HT-29 (cell line): ENCODE data around the gene CLCNKB. TPM values are rescaled to one million over a fixed set of nuclear protein-coding genes. Genes with fewer than 3 reads are reported as not detected.
"Not testable (repeated sequence)": the region's sequence is repeated elsewhere in the genome, so short reads cannot be mapped to it uniquely, and the experiment has no call there.

Experiments
- DNase-seq: peaks from one replicate; pipeline ENCODE4 v3.0.0-alpha.2; 2015; ENCODE audit warnings: low spot score
- total RNA-seq: library from RNA; depleted of rRNA; stranded (reverse); fragments of >200 nt; shearing (Covaris generic); gene quantifications from 2 replicates; pipeline ENCODE4 v1.2.3, GENCODE V29; 2014

The CLCNKB gene
- total RNA-seq, 1 experiment from 2014 or later, result not detected

- DNase-seq, result peak; percentile 85
Observed at GRCh38 chr1:16032388-16033102, 11.0 kb upstream of the CLCNKB start.

- not testable (repeated sequence) for DNase-seq
Observed at GRCh38 chr1:16033103-16033632, 10.4 kb upstream of the CLCNKB start.

- not testable (repeated sequence) for DNase-seq
Observed at GRCh38 chr1:16036461-16036860, 7.1 kb upstream of the CLCNKB start.

- DNase-seq, result peak; percentile 40
Observed at GRCh38 chr1:16038620-16038912, 5.0 kb upstream of the CLCNKB start.

- DNase-seq, result not testable (repeated sequence)
Observed at GRCh38 chr1:16039871-16040270, 3.7 kb upstream of the CLCNKB start.

GRCh38 chr1:16041200-16041599, 2.4 kb upstream of the CLCNKB start:
- no peak for DNase-seq

GRCh38 chr1:16042096-16042495, 1.5 kb upstream of the CLCNKB start:
- DNase-seq, result no peak

GRCh38 chr1:16042654-16043053, 928 bp upstream of the CLCNKB start:
- DNase-seq, result not testable (repeated sequence)

- DNase-seq, result no peak
Observed at GRCh38 chr1:16043950-16044349, 368 bp downstream of the CLCNKB start.

- DNase-seq, result no peak
Observed at GRCh38 chr1:16046842-16047241, 3.3 kb downstream of the CLCNKB start.

GRCh38 chr1:16047791-16048475, 4.4 kb downstream of the CLCNKB start:
- DNase-seq, result no peak

GRCh38 chr1:16048573-16049189, 5.1 kb downstream of the CLCNKB start:
- DNase-seq, result peak; percentile 27

- DNase-seq, result no peak
Observed at GRCh38 chr1:16050328-16050727, 6.7 kb downstream of the CLCNKB start.

- no peak for DNase-seq
Observed at GRCh38 chr1:16051039-16051438, 7.5 kb downstream of the CLCNKB start.

- not testable (repeated sequence) for DNase-seq
Observed at GRCh38 chr1:16051949-16052348, 8.4 kb downstream of the CLCNKB start.

- DNase-seq, result no peak
Observed at GRCh38 chr1:16053781-16054502, 10.4 kb downstream of the CLCNKB start.

GRCh38 chr1:16054598-16055540, 11.3 kb downstream of the CLCNKB start:
- DNase-seq, result no peak

- DNase-seq, result peak; percentile 95
Observed at GRCh38 chr1:16055613-16056520, 12.3 kb downstream of the CLCNKB start.

GRCh38 chr1:16056521-16056912, 12.9 kb downstream of the CLCNKB start:
- not testable (repeated sequence) for DNase-seq
